Measurements from ENCODE around the gene CLEC9A.
A peak's percentile ranks its signal among the peaks of the same experiment; 100 is the strongest.

The CLEC9A gene

DNA sequence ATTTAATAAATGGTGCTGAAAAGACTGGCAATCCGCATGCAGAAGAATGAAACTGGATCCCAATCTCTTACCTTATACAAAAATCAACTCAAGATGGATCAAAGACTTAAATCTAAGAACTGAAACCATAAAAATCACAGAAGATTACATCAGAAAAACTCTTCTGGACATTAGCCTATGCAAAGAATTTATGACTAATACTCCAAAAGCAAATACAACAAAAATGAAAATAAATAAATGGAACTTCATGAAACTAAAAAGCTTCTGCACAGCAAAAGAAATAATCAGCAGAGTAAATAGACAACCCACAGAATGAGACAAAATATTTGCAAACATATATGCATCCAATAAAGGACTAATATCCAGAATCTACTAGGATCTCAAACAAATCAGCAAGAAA is 82.6 kb downstream of the CLEC9A start:
- DNase-seq = peak; percentile 31

DNA sequence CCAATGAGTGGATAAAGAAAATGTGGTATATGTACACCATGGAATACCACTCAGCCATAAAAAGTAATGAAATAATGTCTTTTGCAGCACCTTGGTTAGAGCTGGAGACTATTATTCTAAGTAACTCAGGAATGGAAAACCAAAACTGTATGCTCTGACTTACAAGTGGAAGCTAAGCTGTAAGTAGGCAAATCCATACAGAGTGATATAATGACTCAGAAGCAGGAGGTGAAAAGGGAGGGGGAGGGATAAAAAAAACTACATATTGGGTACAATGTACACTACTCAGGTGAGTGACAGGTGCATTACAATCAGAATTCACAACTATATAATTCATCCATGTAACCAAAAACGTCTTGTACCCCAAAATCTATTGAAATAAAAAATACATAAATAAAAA is 83.4 kb downstream of the CLEC9A start:
- DNase-seq = no peak

DNA sequence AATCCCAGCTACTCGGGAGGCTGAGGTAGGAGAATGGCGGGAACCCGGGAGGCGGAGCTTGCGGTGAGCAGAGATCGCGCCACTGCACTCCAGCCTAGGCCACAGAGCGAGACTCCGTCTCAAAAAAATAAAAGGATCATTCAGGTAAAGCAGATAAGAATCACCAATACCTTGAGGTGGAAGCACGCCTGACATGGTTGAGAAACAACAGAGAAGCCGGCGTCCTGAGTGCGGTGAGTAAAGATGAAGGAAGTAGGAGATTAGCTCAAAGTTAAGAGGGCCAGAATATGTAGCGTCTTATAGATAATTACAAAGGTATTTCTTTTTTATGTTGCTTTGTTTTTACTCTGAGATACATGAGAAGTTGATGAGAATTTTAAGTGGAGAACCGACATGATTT is 84.8 kb downstream of the CLEC9A start:
- DNase-seq = no peak

Data from EL (cell line).